C4-2B (cell line): Measurements from ENCODE around the gene CPLX1.

Source experiments
- CTCF ChIP-seq: fragments of 450-650 bp; conservative IDR thresholded peaks from 2 replicates; pipeline ENCODE4 v1.5.1; 2017; ENCODE audit warnings: mild to moderate bottlenecking
- ZFX ChIP-seq: fragments of 450-650 bp; IDR thresholded peaks from 2 replicates; pipeline ENCODE4 v1.6.1; 2017

- TF ChIP-seq CTCF = no peak
- TF ChIP-seq ZFX = no peak
These were observed 38.4 kb downstream of the CPLX1 start for GRCh38 chr4:787561-787981.
